HG02885 (cell line): Measurements from ENCODE around the gene POLR3E.
"Not testable (repeated sequence)": the region's sequence is repeated elsewhere in the genome, so short reads cannot be mapped to it uniquely, and the experiment has no call there.

Experiments
- ATAC-seq: cut with Tn5 transposase; IDR thresholded peaks from one replicate; pipeline ENCODE4 v1.9.1; 2021; ENCODE audit warnings: mild to moderate bottlenecking; ENCODE audit not compliant: unreplicated experiment, poor library complexity

The POLR3E gene

DNA sequence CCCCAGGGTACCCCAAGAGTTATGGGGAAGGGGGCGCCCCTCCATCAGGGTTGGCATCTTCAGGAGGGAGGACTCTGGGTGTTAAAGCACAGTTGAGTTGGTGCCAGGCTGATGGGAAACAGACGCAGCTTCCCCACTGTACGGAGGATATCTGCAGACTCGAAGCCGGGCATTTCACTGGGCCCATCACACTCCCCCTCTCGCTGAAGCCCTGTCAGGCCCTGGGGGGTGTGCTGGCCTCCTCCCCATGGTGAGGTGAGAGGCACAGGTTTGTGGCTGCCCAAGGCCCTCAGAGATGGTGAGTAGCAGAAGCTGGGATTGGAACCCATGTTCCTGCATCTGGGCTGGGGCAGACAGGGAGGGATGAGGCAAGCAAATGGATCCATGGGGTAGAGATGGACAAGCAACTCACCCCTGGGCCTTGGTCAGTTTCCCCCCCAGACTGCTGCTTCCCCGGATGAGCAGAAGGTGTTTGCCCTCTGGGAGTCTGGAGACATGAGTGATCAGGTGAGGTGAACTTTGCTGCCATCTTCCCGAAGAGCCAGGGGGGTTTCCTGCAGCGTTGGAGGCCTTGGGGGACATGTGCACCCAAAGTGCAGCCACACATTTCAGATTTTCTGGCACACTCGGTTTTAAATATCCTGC is 31.0 kb downstream of the POLR3E start:
- no peak for ATAC-seq

GRCh38 chr16:22329199-22329695 is 32.0 kb downstream of the POLR3E start:
- no peak for ATAC-seq

GRCh38 chr16:22330326-22330725 is 33.1 kb downstream of the POLR3E start:
- ATAC-seq = no peak

DNA sequence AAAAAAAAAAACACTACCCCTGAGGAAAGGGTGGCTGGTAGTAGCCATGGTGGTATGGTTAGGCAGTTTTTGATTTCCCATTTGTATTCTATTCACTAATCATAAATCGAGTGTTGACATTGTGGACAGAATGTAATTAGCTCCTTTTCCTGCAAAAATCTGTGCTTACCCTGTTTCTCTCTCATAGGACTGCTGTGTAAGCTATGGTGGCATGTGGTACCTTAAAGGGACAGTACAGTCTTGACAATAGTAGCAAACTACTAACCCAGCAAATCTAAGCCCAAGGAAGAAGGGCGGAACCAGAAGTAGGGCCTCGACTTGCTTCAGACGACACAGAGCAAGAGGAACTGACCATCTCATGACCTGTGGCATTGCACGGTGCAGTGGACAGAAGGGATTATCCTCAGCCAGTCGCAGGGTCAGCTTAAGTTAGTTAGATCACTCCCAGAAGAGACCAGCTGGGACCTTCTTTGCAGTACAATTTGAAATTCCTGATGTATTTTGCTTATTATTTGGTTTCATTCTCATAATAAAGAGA is 36.3 kb downstream of the POLR3E start:
- no peak for ATAC-seq

- ATAC-seq = no peak
Measured at GRCh38 chr16:22335668-22336246, 38.5 kb downstream of the POLR3E start.

GRCh38 chr16:22336581-22336980 is 39.4 kb downstream of the POLR3E start:
- no peak for ATAC-seq

DNA sequence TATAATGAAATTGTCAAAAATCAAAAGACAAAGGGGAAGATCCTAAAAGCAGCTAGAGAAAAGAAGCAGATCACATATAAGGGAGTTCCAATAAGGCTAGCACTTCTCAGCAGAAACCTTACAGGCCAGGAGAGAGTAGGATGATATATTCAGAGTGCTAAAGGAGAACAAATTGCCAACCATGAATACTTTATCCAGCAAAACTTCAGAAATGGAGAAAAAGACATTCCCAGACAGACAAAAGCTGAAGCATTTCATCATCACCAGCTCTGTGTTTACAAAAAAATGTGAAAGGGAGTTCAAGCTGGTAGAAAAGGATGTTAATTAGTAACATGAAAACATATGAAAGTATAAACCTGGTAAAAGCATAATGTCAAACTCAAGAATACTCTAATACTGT is 39.8 kb downstream of the POLR3E start:
- ATAC-seq = no peak

DNA sequence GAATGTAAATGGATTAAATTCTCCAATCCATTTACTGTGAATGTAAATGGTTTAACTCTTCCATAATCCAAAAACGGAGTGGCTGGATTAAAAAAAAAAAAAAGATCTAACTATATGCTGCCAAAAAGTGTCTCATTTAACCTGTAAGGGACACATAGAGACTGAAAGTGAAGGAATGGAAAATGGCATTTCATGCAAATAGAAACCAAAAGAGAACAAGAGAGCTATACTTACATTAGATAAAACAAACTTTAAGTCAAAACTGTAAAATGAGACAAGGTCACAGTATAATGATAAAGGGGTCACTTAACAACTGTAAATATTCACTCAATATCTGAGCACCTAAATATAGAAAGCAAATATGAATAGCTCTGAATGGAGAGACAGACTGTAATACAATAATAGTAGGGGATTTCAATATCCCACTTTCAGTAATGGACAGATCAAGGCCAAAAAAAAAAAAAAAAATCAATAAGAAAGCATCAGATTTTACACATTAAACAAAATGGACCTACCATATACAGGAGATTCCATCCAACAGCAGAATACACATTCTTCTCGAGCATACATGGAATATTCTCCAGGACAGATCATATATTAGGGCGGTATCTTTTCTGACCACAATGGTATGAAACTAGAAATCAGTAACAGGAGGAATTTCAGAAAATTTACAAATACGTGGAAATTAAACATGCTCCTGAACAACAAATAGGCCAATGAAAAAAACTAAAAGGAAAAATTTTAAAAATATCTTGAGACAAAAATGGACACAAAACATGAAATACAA is 40.8 kb downstream of the POLR3E start:
- ATAC-seq = no peak

GRCh38 chr16:22340945-22341344 is 43.7 kb downstream of the POLR3E start:
- ATAC-seq = no peak

DNA sequence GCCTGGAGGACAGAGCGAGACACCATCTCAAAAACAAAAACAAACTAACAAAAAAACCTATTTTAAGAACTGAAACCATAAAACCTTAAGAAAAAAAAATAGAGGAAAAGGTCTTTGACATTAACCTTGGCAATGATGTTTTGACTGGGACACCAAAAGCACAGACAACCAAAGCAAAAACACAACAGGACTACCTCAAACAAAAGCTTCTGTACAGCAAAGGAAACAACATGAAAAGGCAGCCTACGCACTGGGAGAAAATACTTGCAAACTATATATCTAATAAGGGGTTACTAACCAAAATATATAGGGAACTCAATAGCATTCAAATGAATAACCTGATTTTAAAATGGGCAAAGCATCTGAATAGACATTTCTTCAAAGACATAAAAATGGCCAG is 44.9 kb downstream of the POLR3E start:
- no peak for ATAC-seq

GRCh38 chr16:22346483-22346882 is 49.3 kb downstream of the POLR3E start:
- no peak for ATAC-seq

DNA sequence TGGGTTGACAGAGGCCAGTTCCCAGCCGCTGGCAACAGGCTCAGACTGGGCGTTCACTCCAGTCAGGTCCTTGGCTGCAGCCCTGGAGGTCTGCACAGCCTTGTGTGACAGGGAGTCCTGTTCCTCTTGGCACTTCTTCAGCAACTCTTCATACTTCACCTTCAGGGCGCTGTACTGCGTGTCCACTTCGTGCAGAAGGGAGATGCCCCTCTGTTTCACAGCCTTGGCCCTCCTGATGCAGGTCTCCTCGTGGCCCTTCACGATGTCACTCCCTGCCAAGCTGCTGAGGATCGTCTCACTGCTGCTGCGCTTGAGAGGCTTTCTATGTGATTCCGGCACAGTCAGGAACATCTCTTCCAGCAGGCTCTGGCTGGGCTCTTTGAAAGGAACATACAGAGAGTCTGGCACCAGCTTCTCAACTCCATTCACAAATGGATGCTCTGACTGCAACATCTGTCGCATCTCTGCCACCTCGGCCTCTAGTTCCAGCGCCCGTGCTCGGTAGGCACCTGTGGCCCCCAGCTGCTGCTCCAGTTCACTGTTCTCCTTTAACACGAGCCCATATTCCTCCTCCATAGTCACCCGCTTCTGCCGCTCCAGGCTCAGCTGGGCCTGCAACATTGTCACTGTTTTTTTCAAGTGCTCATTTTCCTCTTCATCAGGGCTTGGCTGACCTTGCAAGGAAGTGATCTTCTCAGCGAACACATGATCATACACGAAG is 50.1 kb downstream of the POLR3E start:
- no peak for ATAC-seq

GRCh38 chr16:22348291-22348690 is 51.1 kb downstream of the POLR3E start:
- no peak for ATAC-seq

GRCh38 chr16:22351017-22351416 is 53.8 kb downstream of the POLR3E start:
- ATAC-seq = not testable (repeated sequence)

- ATAC-seq = no peak
Measured at GRCh38 chr16:22352140-22352539, 54.9 kb downstream of the POLR3E start.

DNA sequence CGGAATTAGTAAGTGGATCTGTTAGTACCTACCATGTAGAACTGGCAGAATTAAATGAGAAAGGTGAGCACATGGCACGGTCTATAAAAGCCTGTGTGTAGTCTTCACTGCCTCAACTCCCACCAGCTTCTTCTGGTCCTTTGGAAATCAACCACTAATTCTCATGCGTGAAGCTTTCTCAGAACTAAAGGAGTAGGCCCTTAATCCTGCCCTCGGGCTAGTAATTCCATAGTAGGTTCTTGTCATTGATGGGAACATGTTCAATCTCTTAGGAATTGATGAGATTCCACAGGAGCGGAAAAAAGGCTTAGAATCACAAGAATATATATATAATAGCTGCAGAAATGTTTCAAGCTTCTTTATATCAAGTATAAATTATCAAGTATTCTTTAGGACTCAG is 55.5 kb downstream of the POLR3E start:
- no peak for ATAC-seq

- ATAC-seq = no peak
Measured at GRCh38 chr16:22353191-22353919, 56.1 kb downstream of the POLR3E start.

DNA sequence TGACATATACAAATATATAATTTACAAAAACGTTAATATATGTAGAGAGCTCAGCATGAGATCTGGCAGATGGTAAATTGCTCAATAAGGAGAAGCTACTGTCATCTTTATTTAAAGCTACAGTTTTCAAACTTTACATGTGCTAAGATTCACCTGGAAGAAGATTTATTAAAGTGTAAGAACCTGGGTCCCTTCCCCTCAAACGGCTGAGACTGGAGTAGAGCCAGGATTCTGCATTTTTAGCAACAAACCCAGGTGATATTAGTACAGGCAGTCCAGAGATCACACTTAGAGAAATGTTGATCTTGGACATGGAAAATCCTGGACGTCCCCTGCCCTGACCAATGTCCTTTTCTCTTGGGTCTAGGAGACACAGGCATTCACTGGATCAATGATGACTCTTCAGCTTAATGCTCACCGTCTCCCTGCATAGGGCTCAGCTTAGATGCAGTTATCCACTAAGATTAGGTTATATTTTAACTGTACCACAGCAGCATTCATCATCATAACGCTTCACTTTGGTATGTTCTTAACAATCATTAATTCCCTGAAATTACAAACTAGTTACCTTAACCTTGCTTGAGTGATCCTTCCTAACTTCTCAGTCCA is 56.8 kb downstream of the POLR3E start:
- no peak for ATAC-seq

DNA sequence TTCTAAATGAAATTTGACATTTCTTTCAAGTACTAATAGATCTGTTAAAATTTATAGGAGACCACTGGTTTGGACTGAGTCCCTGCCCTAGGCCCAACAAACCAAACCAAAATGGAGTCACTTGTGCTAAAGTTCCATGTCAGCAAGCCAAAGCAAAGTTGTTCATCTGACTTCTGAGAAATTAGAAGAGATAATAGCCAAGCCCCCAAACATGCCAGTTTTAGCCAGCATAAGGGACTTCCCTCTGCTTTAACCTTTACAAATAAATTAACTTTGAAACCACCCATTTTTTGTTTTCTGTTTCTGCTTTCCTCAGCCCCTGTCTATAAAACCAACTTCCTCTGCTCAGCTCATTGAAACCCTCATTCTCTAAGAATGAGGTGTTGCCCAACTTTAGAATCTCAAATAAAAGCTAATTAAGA is 58.3 kb downstream of the POLR3E start:
- ATAC-seq = no peak
